Right lobe of liver (tissue), 4 donors: ENCODE measurements around the gene COMMD4.

Source experiments
- CTCF ChIP-seq, 4 donors: fragments of 200-600 bp in 3 of 4; fragments of 450-650 bp in 1 of 4; IDR thresholded peaks; one replicate each; pipeline versions ENCODE4 v1.5.1 to v1.8.0; 2016 to 2022; ENCODE audit warnings: antibody characterized with exemption in 4 of 4, mild to moderate bottlenecking in 2 of 4
- POLR2A ChIP-seq: fragments of 450-650 bp; IDR thresholded peaks from one replicate; pipeline ENCODE4 v1.6.1; 2017; ENCODE audit warnings: antibody characterized with exemption, mild to moderate bottlenecking
- donor health status: DM: no; HTN: no; CAD: no.
- donor health status: DM: no; HTN: no; CAD: no.
- donor health status: DM: no; HTN: yes; CAD: no.

DNA sequence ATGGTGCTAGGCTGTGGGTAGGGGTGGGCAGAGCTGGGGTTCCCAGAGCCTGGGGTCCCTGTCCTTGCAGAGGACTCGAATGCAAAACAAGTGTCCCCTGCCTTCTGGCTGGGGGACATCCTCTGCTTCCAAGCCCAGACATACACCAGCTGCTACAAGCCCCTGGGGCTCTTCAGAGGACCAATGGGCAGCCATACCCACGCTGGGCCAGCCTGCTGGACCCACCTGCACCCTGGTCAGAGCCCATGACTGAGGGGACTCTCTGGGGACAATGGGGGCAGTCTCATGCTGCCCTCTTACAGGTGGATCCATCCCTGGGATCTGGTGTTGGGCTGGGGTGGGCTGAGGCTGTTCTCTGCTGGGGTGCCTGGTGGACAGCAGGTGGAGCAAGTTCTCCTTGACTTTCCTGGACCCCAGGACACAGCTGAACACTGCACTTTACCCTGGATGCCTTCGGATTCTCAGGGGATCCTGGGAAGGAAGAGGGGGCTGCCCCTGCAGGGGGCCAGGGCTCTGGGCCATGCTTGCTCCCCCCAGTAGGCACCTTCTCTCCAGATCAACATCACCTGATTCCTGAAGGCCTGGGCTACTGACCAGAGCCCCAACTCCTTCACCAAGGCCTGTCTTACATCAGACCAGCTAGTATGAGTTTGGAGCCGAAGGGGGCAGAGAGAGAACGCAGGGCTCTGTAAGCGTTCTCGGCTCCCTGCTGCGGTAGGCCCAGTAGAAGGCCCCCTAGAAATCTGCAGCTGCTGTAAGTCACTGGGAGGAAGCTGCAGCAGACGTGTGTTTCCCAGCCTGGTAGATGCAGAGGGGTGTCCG, 7.2 kb upstream of the COMMD4 start:
- no peak for TF ChIP-seq CTCF (IDR thresholded peaks at IDR 0.05)
- no peak for TF ChIP-seq POLR2A
